Neural cell (in vitro differentiated cells): ENCODE measurements around the gene RPLP2. TPM values are rescaled to one million over a fixed set of nuclear protein-coding genes. Genes with fewer than 3 reads are reported as not detected.

Source experiments
- H2AFZ ChIP-seq: fragments of 200-600, 300-800 bp; sonication (generic), shearing (Covaris generic); 2 replicates; pipeline ENCODE4 v1.6.0; 2014; ENCODE audit warnings: low read depth, mild to moderate bottlenecking, antibody characterized with exemption, low read length, moderate library complexity
- H3F3A ChIP-seq: fragments of 200-600 bp; shearing (Covaris generic); 2 replicates; pipeline ENCODE4 v1.6.1; 2016; ENCODE audit warnings: mild to moderate bottlenecking, moderate library complexity, mixed read lengths, antibody characterized with exemption, low read length; ENCODE audit not compliant: insufficient read depth, poor library complexity, severe bottlenecking
- H3K27ac ChIP-seq: fragments of 200-600, 300-800 bp; sonication (generic), shearing (Covaris generic); 2 replicates; pipeline ENCODE4 v1.5.1; 2014; ENCODE audit warnings: mild to moderate bottlenecking, low read length, moderate library complexity
- H3K27me3 ChIP-seq: fragments of 300-800, 200-600 bp; sonication (generic), shearing (Covaris generic); 2 replicates; pipeline ENCODE4 v1.6.0; 2014; ENCODE audit warnings: mild to moderate bottlenecking, low read depth, low read length, moderate library complexity; ENCODE audit not compliant: insufficient read depth
- H3K36me3 ChIP-seq: fragments of 300-800, 200-600 bp; sonication (generic), shearing (Covaris generic); 2 replicates; pipeline ENCODE4 v1.5.1; 2014; ENCODE audit warnings: mild to moderate bottlenecking, antibody characterized with exemption, low read length, moderate library complexity; ENCODE audit not compliant: insufficient read depth
- H3K4me2 ChIP-seq: fragments of 300-800, 200-600 bp; sonication (generic), shearing (Covaris generic); 2 replicates; pipeline ENCODE4 v1.6.0; 2014; ENCODE audit warnings: mild to moderate bottlenecking, low read length
- H3K4me3 ChIP-seq: fragments of 300-800, 200-600 bp; sonication (generic), shearing (Covaris generic); 2 replicates; pipeline ENCODE4 v1.5.1; 2014; ENCODE audit warnings: mild to moderate bottlenecking, low read length, moderate library complexity
- H3K79me2 ChIP-seq: fragments of 200-600 bp; shearing (Covaris generic); replicated peaks from 2 replicates; pipeline ENCODE4 v1.6.0; 2014; ENCODE audit warnings: mild to moderate bottlenecking, low read length, moderate library complexity; ENCODE audit not compliant: insufficient read depth
- H3K9ac ChIP-seq: fragments of 300-800, 200-600 bp; sonication (generic), shearing (Covaris generic); 2 replicates; pipeline ENCODE4 v1.6.1; 2016; ENCODE audit warnings: mild to moderate bottlenecking, low read length, mixed read lengths
- H3K9me2 ChIP-seq: fragments of 200-600 bp; shearing (Covaris generic); 2 replicates; pipeline ENCODE4 v1.6.1; 2016; ENCODE audit warnings: mild to moderate bottlenecking, low read length, mixed read lengths; ENCODE audit not compliant: insufficient read depth
- H3K9me3 ChIP-seq: fragments of 200-600, 300-800 bp; sonication (generic), shearing (Covaris generic); 2 replicates; pipeline ENCODE4 v1.6.1; 2016; ENCODE audit warnings: mild to moderate bottlenecking, mixed run types, low read length, moderate library complexity, mixed read lengths
- H4K20me1 ChIP-seq: fragments of 200-600 bp; shearing (Covaris generic); 2 replicates; pipeline ENCODE4 v1.6.1; 2016; ENCODE audit warnings: mild to moderate bottlenecking, mixed run types; ENCODE audit not compliant: insufficient read depth
- CTCF ChIP-seq: fragments of 450-650 bp; IDR thresholded peaks from 2 replicates; pipeline ENCODE4 v1.5.1; 2014; ENCODE audit warnings: antibody characterized with exemption, mild to moderate bottlenecking, moderate library complexity; ENCODE audit not compliant: poor library complexity, severe bottlenecking
- EP300 ChIP-seq: fragments of 450-650 bp; conservative IDR thresholded peaks from 2 replicates; pipeline ENCODE4 v1.6.1; 2014; ENCODE audit warnings: antibody characterized with exemption, mild to moderate bottlenecking, moderate library complexity; ENCODE audit not compliant: poor library complexity, severe bottlenecking
- EZH2 ChIP-seq: fragments of 200-600, 300-800 bp; shearing (Covaris generic), sonication (generic); IDR thresholded peaks from 2 replicates; pipeline ENCODE4 v1.6.1; 2014; ENCODE audit warnings: antibody characterized with exemption, low read length, borderline replicate concordance, mild to moderate bottlenecking; ENCODE audit not compliant: insufficient read depth, poor library complexity, severe bottlenecking
- MXI1 ChIP-seq: fragments of 450-650 bp; conservative IDR thresholded peaks from 2 replicates; pipeline ENCODE4 v1.6.1; 2014; ENCODE audit warnings: antibody characterized with exemption, mild to moderate bottlenecking; ENCODE audit not compliant: poor library complexity, severe bottlenecking
- POLR2AphosphoS5 ChIP-seq: IDR thresholded peaks from 2 replicates; pipeline ENCODE4 v1.6.1; 2012
- RAD21 ChIP-seq: fragments of 450-650 bp; conservative IDR thresholded peaks from 2 replicates; pipeline ENCODE4 v1.6.1; 2014; ENCODE audit warnings: antibody characterized with exemption, mild to moderate bottlenecking, moderate library complexity
- REST ChIP-seq: IDR thresholded peaks from 2 replicates; pipeline ENCODE4 v1.6.1; 2012; ENCODE audit warnings: borderline replicate concordance
- SMC3 ChIP-seq: fragments of 450-650 bp; conservative IDR thresholded peaks from 2 replicates; pipeline ENCODE4 v1.6.1; 2014; ENCODE audit warnings: antibody characterized with exemption, mild to moderate bottlenecking, moderate library complexity; ENCODE audit not compliant: poor library complexity
- TAF1 ChIP-seq: IDR thresholded peaks from 2 replicates; pipeline ENCODE4 v1.6.1; 2012; ENCODE audit warnings: low read depth
- polyA plus RNA-seq: library from polyadenylated mRNA; depleted of rRNA; stranded (reverse); fragments of >200 nt; gene quantifications from 2 replicates; pipeline ENCODE4 v1.2.3, GENCODE V29; 2014

The RPLP2 gene
- polyA plus RNA-seq, 1 donor from 2014 or later: 147 TPM

- Histone ChIP-seq H3K9me3 (no peaks in the 10 kb centered on the region), H4K20me1 (no peaks in the 10 kb centered on the region), H3K36me3 (no peaks in the 10 kb centered on the region), H2AFZ (no peak overlapping the region), H3K9me2 (no peaks in the 10 kb centered on the region), H3F3A (no peaks in the 10 kb centered on the region), H3K27ac (no peak overlapping the region), H3K9ac (no peak overlapping the region), H3K4me2 (no peak overlapping the region), H3K79me2 (peaks cover 12% of the 10 kb centered on the region), H3K27me3 (peaks cover 4% of the 10 kb centered on the region), H3K4me3 (no peak overlapping the region)
- TF ChIP-seq EZH2 (no peak), MXI1 (no peak), RAD21 (no peak), SMC3 (no peak), REST (no peak), EP300 (no peak)
Measured at GRCh38 chr11:839280-839623, 29.5 kb downstream of the RPLP2 start.

- H3K27ac ChIP-seq: no peak overlapping the region
- no peaks in the 10 kb centered on the region for H3K9me2 ChIP-seq
- H3K4me2 ChIP-seq: no peak overlapping the region
- H3F3A ChIP-seq: no peaks in the 10 kb centered on the region
- H3K27me3 ChIP-seq: peaks cover 4% of the 10 kb centered on the region
- no peaks in the 10 kb centered on the region for H4K20me1 ChIP-seq
- no peaks in the 10 kb centered on the region for H3K36me3 ChIP-seq
- H3K9ac ChIP-seq: no peak overlapping the region
- H3K79me2 ChIP-seq: peaks cover 12% of the 10 kb centered on the region
- H3K9me3 ChIP-seq: no peaks in the 10 kb centered on the region
- H2AFZ ChIP-seq: no peak overlapping the region
- TF ChIP-seq SMC3 (no peak), REST (no peak), CTCF (no peak), TAF1 (no peak), MXI1 (no peak), EZH2 (no peak), RAD21 (no peak), EP300 (no peak), POLR2AphosphoS5 (no peak)
- no peak overlapping the region for H3K4me3 ChIP-seq
Measured at GRCh38 chr11:839875-840617, 30.3 kb downstream of the RPLP2 start.
